Spleen (tissue), 11 donors: ENCODE results near the gene CTF1. TPM values are rescaled to one million over a fixed set of nuclear protein-coding genes. Genes with fewer than 3 reads are reported as not detected.

Source experiments
- DNase-seq: peaks from one replicate; pipeline ENCODE4 v3.0.0-alpha.2; 2020
- H3K27ac ChIP-seq, 8 donors: fragments of 200-600 bp; sonication (generic) in 7 of 8; 1 replicate in 4 of 8; 2 replicates in 4 of 8; pipeline versions ENCODE4 v1.5.0 to v1.8.0; 2016 to 2021; ENCODE audit warnings: inconsistent platforms in 4 of 8, mild to moderate bottlenecking in 4 of 8, moderate library complexity in 1 of 8
- H3K27me3 ChIP-seq, 7 donors: fragments of 200-600 bp; sonication (generic) in 6 of 7; replicated peaks in 1 of 7; 1 replicate in 4 of 7; 2 replicates in 3 of 7; pipeline versions ENCODE4 v1.5.0 to v1.8.0; 2016 to 2021; ENCODE audit warnings: inconsistent platforms in 3 of 7, mild to moderate bottlenecking in 1 of 7
- H3K36me3 ChIP-seq, 6 donors: fragments of 200-600 bp; sonication (generic) in 5 of 6; 1 replicate in 4 of 6; 2 replicates in 2 of 6; pipeline versions ENCODE4 v1.5.0 to v1.8.0; 2016 to 2021; ENCODE audit warnings: inconsistent platforms in 2 of 6
- H3K4me1 ChIP-seq, 6 donors: fragments of 200-600 bp; sonication (generic) in 5 of 6; 1 replicate in 3 of 6; 2 replicates in 3 of 6; pipeline versions ENCODE4 v1.5.0 to v1.8.0; 2016 to 2021; ENCODE audit warnings: inconsistent platforms in 3 of 6
- H3K4me3 ChIP-seq, 8 donors: fragments of 200-600 bp; sonication (generic) in 7 of 8; 1 replicate in 4 of 8; 2 replicates in 4 of 8; pipeline versions ENCODE4 v1.5.0 to v1.8.0; 2016 to 2021; ENCODE audit warnings: inconsistent platforms in 4 of 8, mild to moderate bottlenecking in 4 of 8, moderate library complexity in 2 of 8
- H3K9me3 ChIP-seq, 8 donors: fragments of 200-600 bp; sonication (generic) in 7 of 8; 1 replicate in 4 of 8; 2 replicates in 4 of 8; pipeline versions ENCODE4 v1.5.0 to v1.8.0; 2016 to 2021; ENCODE audit warnings: inconsistent platforms in 4 of 8
- CTCF ChIP-seq, 11 experiments: fragments of 200-600 bp in 7 of 11; fragments of 450-650 bp in 4 of 11; sonication (generic) in 4 of 11; IDR thresholded peaks in 8 of 11; conservative IDR thresholded peaks in 3 of 11; 1 replicate in 7 of 11; 2 replicates in 4 of 11; pipeline versions ENCODE4 v1.4.0 to v1.8.0; 2016 to 2021; ENCODE audit warnings: antibody characterized with exemption in 11 of 11, inconsistent platforms in 4 of 11, mild to moderate bottlenecking in 1 of 11
- POLR2A ChIP-seq, 3 donors: fragments of 450-650 bp; IDR thresholded peaks; one replicate each; pipeline ENCODE4 v1.5.1; 2017; ENCODE audit warnings: antibody characterized with exemption in 3 of 3, mild to moderate bottlenecking in 1 of 3
- POLR2AphosphoS5 ChIP-seq, 3 donors: sonication (generic); formaldehyde crosslinking; IDR thresholded peaks; one replicate each; pipeline ENCODE4 v1.5.1; 2017; ENCODE audit warnings: antibody characterized with exemption in 3 of 3
- WGBS, 5 donors: extraction: QIAGEN DNeasy Blood & Tissue Kit in 3 of 5; methylation state at CpG; one replicate each; pipeline versions ENCODE4 v1.1.5 to v1.1.7; 2013 to 2018; 5-methylcytosine and 5-hydroxymethylcytosine counted together
- intact Hi-C: fragments of 100-400 bp; cut with DNase I; formaldehyde crosslinking; loops from one replicate; pipeline ENCODE4 v1.15.0; 2023; ENCODE audit warnings: low total_unique reads
- polyA plus RNA-seq, 3 donors: library from polyadenylated mRNA; stranded (reverse); fragments of 200-250 nt; gene quantifications; one replicate each; pipeline ENCODE4 v1.2.1, GENCODE V29; 2013
- total RNA-seq, 7 donors: library from RNA; depleted of rRNA in 3 of 7; stranded (reverse); fragments of >200 nt in 3 of 7; fragmentation: NEBNext Ultra II Directional in 4 of 7; extraction: Animal tissue kit (Norgen Biotek cat#: 25700) in 4 of 7; gene quantifications; one replicate each; pipeline versions ENCODE4 v1.1.0 to v1.2.1, GENCODE V29; 2016 to 2021
- donor health status: healthy with polysubstance abuse.
- donor health status: DM: no; HTN: no; CAD: no; lungs with moderate emphysema.
- donor health status: DM: no; HTN: no; CAD: no.
- donor health status: Bipolar disorder and iron deficiency.
- donor health status: healthy.
- donor health status: DM: no; HTN: no; CAD: no.
- donor health status: DM: yes; HTN: yes; CAD: no.

CTF1 gene
- total and polyA plus RNA-seq, 10 donors, result 0.61 to 3.3 (median 1.3) TPM; not detected in 1

- no peaks in the 10 kb centered on the region for H3K27me3 ChIP-seq
- intact Hi-C loops, result no loop called here
- DNase-seq, result peak; percentile 92
- peaks cover 7 to 45% (median 22%) of the 10 kb centered on the region in 6 donors for H3K4me1 ChIP-seq
- peak within 1 kb of the TSS; percentile 47 to 95 (median 78) for H3K4me3 ChIP-seq
- no peaks in the 10 kb centered on the region for H3K9me3 ChIP-seq
- 0 to 2% (median 0%) methylated on average over 22 to 31 of the region's 31 CpGs for WGBS, 5 donors
- TF ChIP-seq POLR2A (IDR thresholded peaks at IDR 0.05), result no peak
- TF ChIP-seq CTCF (IDR thresholded peaks at IDR 0.05 in 8 of 11, conservative IDR thresholded peaks at IDR 0.05 in 3 of 11), result no peak
- TF ChIP-seq POLR2AphosphoS5 (IDR thresholded peaks at IDR 0.05), result no peak
- H3K36me3 ChIP-seq, result peaks cover 0 to 32% (median 5%) of the 10 kb centered on the region in 6 donors
- peak within 1 kb of the TSS; percentile 89 to 99 (median 96) for H3K27ac ChIP-seq
Observed at GRCh38 chr16:30923554-30924075, 27.2 kb downstream of the CTF1 start, which contains the start of gene FBXL19. Gene FBXL19 (plus strand): TSS chr16:30923572. CDS start chr16:30925755, 2,183 bp downstream.

GRCh38 chr16:30924076-30924912 lies 27.9 kb downstream of the CTF1 start:
- intact Hi-C loops, result no loop called here
- Histone ChIP-seq H3K27ac (peak overlapping the region in 7 of 8 donors; percentile 71 to 97 (median 96)), H3K4me1 (peaks cover 7 to 45% (median 22%) of the 10 kb centered on the region in 6 donors), H3K9me3 (no peaks in the 10 kb centered on the region), H3K36me3 (peaks cover 0 to 39% (median 6%) of the 10 kb centered on the region in 6 donors), H3K4me3 (peak overlapping the region; percentile 47 to 95 (median 76)), H3K27me3 (no peaks in the 10 kb centered on the region)
- 4 to 10% (median 9%) methylated on average over 22 to 53 of the region's 53 CpGs for WGBS, 5 donors
- TF ChIP-seq CTCF (IDR thresholded peaks at IDR 0.05 in 8 of 11, conservative IDR thresholded peaks at IDR 0.05 in 3 of 11), result no peak
- TF ChIP-seq POLR2AphosphoS5 (IDR thresholded peaks at IDR 0.05), result no peak
- no peak for TF ChIP-seq POLR2A (IDR thresholded peaks at IDR 0.05)
- peak; percentile 91 for DNase-seq

GRCh38 chr16:30924913-30925631 lies 28.7 kb downstream of the CTF1 start:
- WGBS, 5 donors, result 77 to 89% (median 86%) methylated on average over 10 to 11 of the region's 11 CpGs
- TF ChIP-seq CTCF (IDR thresholded peaks at IDR 0.05 in 8 of 11, conservative IDR thresholded peaks at IDR 0.05 in 3 of 11), result no peak
- TF ChIP-seq POLR2A (IDR thresholded peaks at IDR 0.05), result no peak
- no peak for TF ChIP-seq POLR2AphosphoS5 (IDR thresholded peaks at IDR 0.05)
- DNase-seq, result no peak
- peak overlapping the region in 4 of 8 donors; percentile 95 to 97 (median 96) for H3K27ac ChIP-seq
- H3K36me3 ChIP-seq, result peaks cover 0 to 47% (median 8%) of the 10 kb centered on the region in 6 donors
- H3K4me3 ChIP-seq, result peak overlapping the region in 2 of 8 donors; percentile 90 to 95
- no peaks in the 10 kb centered on the region for H3K9me3 ChIP-seq
- H3K27me3 ChIP-seq, result no peaks in the 10 kb centered on the region
- peaks cover 7 to 45% (median 22%) of the 10 kb centered on the region in 6 donors for H3K4me1 ChIP-seq
- intact Hi-C loops, result no loop called here
